ENCODE results near the gene TFPI. TPM values are rescaled to one million over a fixed set of nuclear protein-coding genes. Genes with fewer than 3 reads are reported as not detected.
A peak's percentile ranks its signal among the peaks of the same experiment; 100 is the strongest.
"Not testable (repeated sequence)": the region's sequence is repeated elsewhere in the genome, so short reads cannot be mapped to it uniquely, and the experiment has no call there.

TFPI gene
- total RNA-seq, 1 donor from 2014 or later: 19.0 TPM

GRCh38 chr2:187575751-187576067, 21.5 kb upstream of the TFPI start:
- Histone ChIP-seq H3K9me3 (replicated peaks) (peaks cover 25% of the 10 kb centered on the region), H3K4me1 (peaks cover 15% of the 10 kb centered on the region), H3K27ac (replicated peaks) (peak overlapping the region; percentile 59), H3K36me3 (no peaks in the 10 kb centered on the region), H3K4me3 (no peak overlapping the region), H3K27me3 (ENCODE audit: low read depth) (no peaks in the 10 kb centered on the region)
- no peak for DNase-seq
- intact Hi-C loops (cut with micrococcal nuclease): no loop called here
- TF ChIP-seq, protein P1, sequence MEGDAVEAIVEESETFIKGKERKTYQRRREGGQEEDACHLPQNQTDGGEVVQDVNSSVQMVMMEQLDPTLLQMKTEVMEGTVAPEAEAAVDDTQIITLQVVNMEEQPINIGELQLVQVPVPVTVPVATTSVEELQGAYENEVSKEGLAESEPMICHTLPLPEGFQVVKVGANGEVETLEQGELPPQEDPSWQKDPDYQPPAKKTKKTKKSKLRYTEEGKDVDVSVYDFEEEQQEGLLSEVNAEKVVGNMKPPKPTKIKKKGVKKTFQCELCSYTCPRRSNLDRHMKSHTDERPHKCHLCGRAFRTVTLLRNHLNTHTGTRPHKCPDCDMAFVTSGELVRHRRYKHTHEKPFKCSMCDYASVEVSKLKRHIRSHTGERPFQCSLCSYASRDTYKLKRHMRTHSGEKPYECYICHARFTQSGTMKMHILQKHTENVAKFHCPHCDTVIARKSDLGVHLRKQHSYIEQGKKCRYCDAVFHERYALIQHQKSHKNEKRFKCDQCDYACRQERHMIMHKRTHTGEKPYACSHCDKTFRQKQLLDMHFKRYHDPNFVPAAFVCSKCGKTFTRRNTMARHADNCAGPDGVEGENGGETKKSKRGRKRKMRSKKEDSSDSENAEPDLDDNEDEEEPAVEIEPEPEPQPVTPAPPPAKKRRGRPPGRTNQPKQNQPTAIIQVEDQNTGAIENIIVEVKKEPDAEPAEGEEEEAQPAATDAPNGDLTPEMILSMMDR (IDR thresholded peaks at IDR 0.05; ENCODE audit: borderline replicate concordance): no peak

- DNase-seq: no peak
- H3K27ac ChIP-seq (replicated peaks): peak overlapping the region; percentile 59
- intact Hi-C loops (cut with micrococcal nuclease): no loop called here
Measured at GRCh38 chr2:187574969-187575750, 20.9 kb upstream of the TFPI start.

DNA sequence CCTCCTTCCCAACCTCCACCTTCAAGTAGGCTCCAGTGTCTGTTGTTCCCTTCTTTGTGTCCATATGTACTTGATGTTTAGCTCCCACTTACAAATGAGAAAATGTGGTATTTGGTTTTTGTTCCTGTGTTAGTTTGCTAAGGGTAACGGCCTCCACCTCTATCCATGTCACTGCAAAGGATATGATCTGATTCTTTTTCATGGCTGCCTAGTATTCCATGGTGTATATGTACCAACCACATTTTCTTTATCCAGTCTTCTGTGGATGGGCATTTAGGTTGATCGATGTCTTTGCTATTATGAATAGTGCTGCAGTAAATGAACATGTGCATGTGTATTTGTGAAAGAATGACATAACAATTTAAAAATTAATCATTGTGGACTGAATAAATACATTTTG, 19.5 kb upstream of the TFPI start:
- no peaks in the 10 kb centered on the region for H3K27me3 ChIP-seq (ENCODE audit: low read depth)
- DNase-seq: no peak
- H3K27ac ChIP-seq (replicated peaks): no peak overlapping the region
- peaks cover 15% of the 10 kb centered on the region for H3K4me1 ChIP-seq
- peaks cover 25% of the 10 kb centered on the region for H3K9me3 ChIP-seq (replicated peaks)
- intact Hi-C loops (cut with micrococcal nuclease): no loop called here
- TF ChIP-seq, protein P1 (IDR thresholded peaks at IDR 0.05; ENCODE audit: borderline replicate concordance): no peak
- H3K36me3 ChIP-seq: no peaks in the 10 kb centered on the region
- H3K4me3 ChIP-seq: no peak overlapping the region

More at GRCh38 chr2:187574969-187575750, 20.9 kb upstream of the TFPI start:
- Histone ChIP-seq H3K9me3 (replicated peaks) (peaks cover 25% of the 10 kb centered on the region), H3K27me3 (ENCODE audit: low read depth) (no peaks in the 10 kb centered on the region), H3K36me3 (no peaks in the 10 kb centered on the region), H3K4me1 (peaks cover 15% of the 10 kb centered on the region), H3K4me3 (no peak overlapping the region)
- TF ChIP-seq, protein P1 (IDR thresholded peaks at IDR 0.05; ENCODE audit: borderline replicate concordance): no peak

DNA sequence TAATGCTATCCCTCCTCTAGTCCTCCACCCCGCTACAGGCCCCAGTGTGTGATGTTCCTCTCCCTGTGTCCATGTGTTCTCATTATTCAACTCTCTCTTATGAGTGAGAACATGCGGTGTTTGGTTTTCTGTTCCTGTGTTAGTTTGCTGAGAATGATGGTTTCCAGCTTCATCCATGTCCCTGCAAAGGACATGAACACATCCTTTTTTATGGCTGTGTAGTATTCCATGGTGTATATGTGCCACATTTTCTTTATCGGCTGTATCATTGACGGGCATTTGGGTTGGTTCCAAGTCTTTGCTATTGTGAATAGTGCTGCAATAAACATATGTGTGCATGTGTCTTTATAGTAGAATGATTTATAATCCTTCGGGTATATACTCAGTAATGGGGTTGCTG, 17.8 kb upstream of the TFPI start:
- DNase-seq; H3K27ac ChIP-seq (replicated peaks); H3K36me3 ChIP-seq; intact Hi-C loops (cut with micrococcal nuclease); H3K4me3 ChIP-seq; H3K27me3 ChIP-seq (ENCODE audit: low read depth): not testable (repeated sequence)
- Histone ChIP-seq H3K4me1 (peaks cover 15% of the 10 kb centered on the region), H3K9me3 (replicated peaks) (peaks cover 25% of the 10 kb centered on the region)

DNA sequence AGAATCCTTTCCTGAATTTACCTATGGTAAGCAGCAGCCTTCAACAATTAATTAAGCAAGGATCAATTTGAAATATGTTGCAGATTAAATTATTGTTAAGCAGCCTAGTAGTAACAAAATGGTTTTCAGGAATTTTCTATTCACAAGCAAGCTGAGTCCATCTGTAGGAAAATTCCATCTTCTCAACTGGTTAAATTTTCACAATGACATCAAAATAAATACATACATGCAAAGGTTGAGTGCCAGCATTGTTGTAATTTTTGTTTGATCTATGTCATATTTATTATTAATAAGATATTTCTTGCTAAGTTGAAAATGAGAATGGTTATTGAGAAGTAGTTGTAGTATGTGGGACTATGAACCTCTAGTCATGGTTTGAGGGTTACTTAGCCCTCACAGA, 15.3 kb upstream of the TFPI start:
- Histone ChIP-seq H3K4me1 (no peaks in the 10 kb centered on the region), H3K27ac (replicated peaks) (no peak overlapping the region), H3K9me3 (replicated peaks) (peaks cover 25% of the 10 kb centered on the region), H3K27me3 (ENCODE audit: low read depth) (no peaks in the 10 kb centered on the region), H3K4me3 (no peak overlapping the region), H3K36me3 (no peaks in the 10 kb centered on the region)
- intact Hi-C loops (cut with micrococcal nuclease): no loop called here
- TF ChIP-seq, protein P1 (IDR thresholded peaks at IDR 0.05; ENCODE audit: borderline replicate concordance): no peak
- no peak for DNase-seq

DNA sequence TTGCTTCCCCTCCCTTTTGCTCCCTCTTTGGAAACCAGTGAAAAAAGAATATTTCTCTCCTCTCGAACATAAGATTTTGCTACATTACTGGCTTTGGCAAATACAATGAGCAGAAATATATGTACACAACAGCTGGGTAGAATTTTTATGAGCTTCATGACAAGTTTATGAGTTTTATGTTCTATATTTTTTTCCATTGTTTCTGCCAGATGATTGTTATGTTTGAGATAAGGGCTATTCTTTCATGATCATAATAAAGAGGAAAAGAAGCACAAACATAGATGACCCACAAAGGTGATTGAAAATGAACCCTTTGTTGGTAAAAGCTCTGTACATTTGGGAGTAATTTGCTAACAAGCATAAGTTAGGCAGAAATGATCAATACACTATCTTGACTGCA, 14.8 kb upstream of the TFPI start:
- Histone ChIP-seq H3K4me1 (no peaks in the 10 kb centered on the region), H3K27ac (replicated peaks) (no peak overlapping the region), H3K4me3 (no peak overlapping the region), H3K9me3 (replicated peaks) (peaks cover 25% of the 10 kb centered on the region), H3K27me3 (ENCODE audit: low read depth) (no peaks in the 10 kb centered on the region), H3K36me3 (no peaks in the 10 kb centered on the region)
- DNase-seq: no peak
- intact Hi-C loops (cut with micrococcal nuclease): no loop called here
- TF ChIP-seq, protein P1 (IDR thresholded peaks at IDR 0.05; ENCODE audit: borderline replicate concordance): no peak

Data from left ventricle myocardium inferior (tissue), 1 donor.